SKM-1 (cell line): ENCODE measurements around the gene ZYX.
"Not testable (repeated sequence)": the region's sequence is repeated elsewhere in the genome, so short reads cannot be mapped to it uniquely, and the experiment has no call there.

Source experiments
- DNase-seq: peaks from one replicate; lab custom pipeline; 2025; ENCODE audit not compliant: unreplicated experiment; lab: John Stamatoyannopoulos, UW

Gene ZYX

GRCh38 chr7:143396625-143397556, 15.7 kb downstream of the ZYX start:
- no peak for DNase-seq

GRCh38 chr7:143397710-143398530, 16.8 kb downstream of the ZYX start:
- no peak for DNase-seq

- no peak for DNase-seq
Measured at GRCh38 chr7:143398616-143399015, 17.5 kb downstream of the ZYX start.

- no peak for DNase-seq
Measured at GRCh38 chr7:143399151-143399550, 18.0 kb downstream of the ZYX start.

GRCh38 chr7:143399642-143400041, 18.5 kb downstream of the ZYX start:
- DNase-seq, result no peak

- no peak for DNase-seq
Measured at GRCh38 chr7:143401265-143401664, 20.1 kb downstream of the ZYX start.

- DNase-seq, result not testable (repeated sequence)
Measured at GRCh38 chr7:143402233-143402632, 21.1 kb downstream of the ZYX start.

GRCh38 chr7:143405173-143406001, 24.2 kb downstream of the ZYX start:
- DNase-seq, result no peak

- DNase-seq, result no peak
Measured at GRCh38 chr7:143406002-143406357, 24.8 kb downstream of the ZYX start.

GRCh38 chr7:143407287-143408251, 26.4 kb downstream of the ZYX start:
- DNase-seq, result peak; percentile 46

- DNase-seq, result no peak
Measured at GRCh38 chr7:143408252-143408685, 27.1 kb downstream of the ZYX start.

GRCh38 chr7:143408686-143409561, 27.8 kb downstream of the ZYX start, which contains the start of gene EPHA1:
Gene EPHA1, minus strand, starts transcription at chr7:143408856. Its CDS starts 51 bp downstream, at chr7:143408805.
- peak; percentile 30 for DNase-seq

- peak; percentile 67 for DNase-seq
Measured at GRCh38 chr7:143410521-143411004, 29.4 kb downstream of the ZYX start.

GRCh38 chr7:143411976-143412708, 31.0 kb downstream of the ZYX start:
- no peak for DNase-seq

GRCh38 chr7:143413123-143413522, 32.0 kb downstream of the ZYX start:
- DNase-seq, result no peak

- not testable (repeated sequence) for DNase-seq
Measured at GRCh38 chr7:143415209-143415608, 34.1 kb downstream of the ZYX start.

GRCh38 chr7:143415742-143416397, 34.7 kb downstream of the ZYX start:
- no peak for DNase-seq
